GM18502 (cell line): ENCODE measurements around the gene CCRL2.
"Not testable (repeated sequence)": the region's sequence is repeated elsewhere in the genome, so short reads cannot be mapped to it uniquely, and the experiment has no call there.

Experiments
- ATAC-seq: cut with Tn5 transposase; IDR thresholded peaks from one replicate; pipeline ENCODE4 v1.9.1; 2021; ENCODE audit warnings: mild to moderate bottlenecking; ENCODE audit not compliant: unreplicated experiment, poor library complexity

The CCRL2 gene

DNA sequence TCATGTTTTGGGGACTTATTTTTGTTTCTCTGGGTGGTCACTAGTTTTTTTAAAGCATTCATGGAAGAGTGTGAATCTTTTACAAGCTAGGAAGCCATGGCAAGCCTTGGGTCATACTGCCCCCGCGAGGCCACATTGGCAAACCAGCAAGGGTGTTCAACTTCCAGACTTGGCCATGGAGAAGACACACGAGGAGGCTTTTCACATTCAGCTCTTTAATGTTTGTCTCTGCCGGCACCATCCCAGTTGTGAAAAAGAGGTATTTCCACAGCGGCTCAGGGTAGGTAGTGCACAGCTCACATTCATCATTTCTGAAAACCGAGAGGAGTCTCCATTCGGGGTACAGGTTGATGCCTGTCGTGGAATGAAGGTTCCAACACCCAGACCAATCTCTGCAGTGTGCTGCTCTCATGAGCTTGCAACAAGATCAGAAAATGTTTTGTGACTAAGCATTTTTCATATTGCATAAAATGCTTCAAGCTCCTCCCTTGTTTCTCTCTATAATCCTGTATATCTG lies 28.6 kb upstream of the CCRL2 start:
- ATAC-seq = no peak

GRCh38 chr3:46380471-46381221 lies 26.4 kb upstream of the CCRL2 start:
- no peak for ATAC-seq

- no peak for ATAC-seq
Measured at GRCh38 chr3:46381625-46382024, 25.4 kb upstream of the CCRL2 start.

DNA sequence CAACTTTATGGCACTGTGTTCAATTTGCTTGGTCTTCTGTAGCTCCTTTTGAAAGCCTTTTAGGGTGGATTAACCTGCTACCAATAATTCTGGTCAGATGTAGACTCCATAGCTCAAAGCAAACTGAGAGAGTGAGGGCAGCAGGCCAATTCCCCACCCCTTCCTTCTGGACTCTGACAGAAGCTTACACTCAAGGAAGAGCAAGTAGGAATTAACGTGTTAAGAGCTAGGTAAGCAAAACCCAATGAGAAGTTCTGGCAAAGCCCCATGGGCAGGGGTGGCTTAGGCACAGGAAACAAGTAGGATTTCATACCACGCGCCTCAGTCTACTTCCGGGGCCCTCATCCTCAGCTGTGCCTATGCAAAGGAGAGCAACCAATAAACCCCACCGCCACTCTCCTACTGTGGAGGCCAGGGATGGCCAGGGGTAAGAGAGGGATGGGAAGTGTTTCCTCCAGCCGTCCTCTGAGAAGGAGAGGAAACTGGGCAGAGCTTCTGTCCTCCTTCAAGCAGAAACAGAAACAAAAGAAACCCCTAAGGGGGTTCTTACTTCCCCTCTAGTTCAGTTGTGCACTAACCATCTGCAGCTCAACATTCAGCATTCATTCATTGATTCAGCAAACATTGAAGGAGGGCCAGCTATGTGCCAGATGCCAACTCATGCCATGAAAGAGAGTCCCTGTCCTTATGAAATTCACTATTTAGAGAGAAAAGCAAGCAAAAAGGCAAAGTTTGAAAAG lies 23.7 kb upstream of the CCRL2 start:
- ATAC-seq = no peak

GRCh38 chr3:46383951-46384330 lies 23.1 kb upstream of the CCRL2 start:
- ATAC-seq = no peak

DNA sequence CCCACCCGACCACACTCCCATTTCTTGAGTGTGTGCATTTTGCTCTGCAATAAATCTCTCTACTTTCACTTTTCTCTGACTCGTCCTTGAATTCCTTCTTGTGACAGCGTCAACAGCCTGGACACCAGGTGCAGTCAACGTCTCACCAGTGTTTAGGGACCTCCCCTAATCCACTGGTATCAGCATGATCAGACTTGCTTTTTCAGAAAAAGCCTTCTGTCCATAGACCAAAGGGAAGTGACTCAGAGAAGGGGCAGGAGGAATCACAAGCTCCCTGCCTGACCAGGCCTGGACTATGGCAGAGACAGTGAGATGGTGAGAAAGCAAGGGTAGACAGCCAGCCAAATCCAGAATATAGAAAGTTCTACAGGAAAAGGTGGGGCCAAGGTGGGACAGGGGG lies 20.9 kb upstream of the CCRL2 start:
- no peak for ATAC-seq

DNA sequence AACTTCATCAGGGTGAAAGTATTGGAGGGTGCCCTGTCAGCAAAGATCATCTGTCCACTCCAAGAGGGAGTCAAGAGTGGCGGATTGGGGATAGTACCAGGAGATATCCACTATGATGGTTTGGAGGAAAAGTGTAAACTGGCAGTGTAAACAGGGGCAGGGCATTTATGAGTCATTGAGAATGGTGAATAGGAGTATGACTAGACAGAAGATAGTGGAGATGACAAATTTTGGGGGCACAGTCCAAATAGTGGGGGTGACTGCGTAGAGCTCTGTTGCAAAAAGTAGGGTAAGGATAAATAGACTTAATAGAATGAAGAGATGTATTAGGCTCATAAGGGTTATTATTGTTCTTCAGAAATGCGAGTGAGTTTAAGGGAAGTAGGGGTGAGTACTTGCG lies 18.2 kb upstream of the CCRL2 start:
- not testable (repeated sequence) for ATAC-seq

DNA sequence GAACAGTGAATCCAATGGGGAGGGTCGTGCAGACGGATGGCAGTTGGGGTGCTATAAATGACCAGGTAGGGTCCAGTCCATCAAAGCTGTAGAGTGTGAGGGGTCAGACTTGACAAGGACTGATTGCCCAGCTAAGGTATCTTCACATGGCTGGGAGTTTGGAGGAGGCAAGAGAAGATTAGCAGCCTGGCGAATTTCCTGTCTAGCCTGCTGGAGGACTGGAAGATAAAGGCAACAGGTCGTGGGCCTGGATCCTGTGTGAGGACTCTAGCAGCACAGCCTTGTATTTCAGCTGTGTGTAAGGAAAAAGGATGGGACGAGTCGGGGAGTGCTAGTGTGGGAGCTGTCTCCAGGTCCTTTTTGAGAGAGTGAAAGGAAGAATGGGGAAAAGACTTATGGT lies 17.8 kb upstream of the CCRL2 start:
- ATAC-seq = no peak

- ATAC-seq = not testable (repeated sequence)
Measured at GRCh38 chr3:46391526-46391925, 15.5 kb upstream of the CCRL2 start.

GRCh38 chr3:46393011-46393410 lies 14.0 kb upstream of the CCRL2 start:
- ATAC-seq = no peak

DNA sequence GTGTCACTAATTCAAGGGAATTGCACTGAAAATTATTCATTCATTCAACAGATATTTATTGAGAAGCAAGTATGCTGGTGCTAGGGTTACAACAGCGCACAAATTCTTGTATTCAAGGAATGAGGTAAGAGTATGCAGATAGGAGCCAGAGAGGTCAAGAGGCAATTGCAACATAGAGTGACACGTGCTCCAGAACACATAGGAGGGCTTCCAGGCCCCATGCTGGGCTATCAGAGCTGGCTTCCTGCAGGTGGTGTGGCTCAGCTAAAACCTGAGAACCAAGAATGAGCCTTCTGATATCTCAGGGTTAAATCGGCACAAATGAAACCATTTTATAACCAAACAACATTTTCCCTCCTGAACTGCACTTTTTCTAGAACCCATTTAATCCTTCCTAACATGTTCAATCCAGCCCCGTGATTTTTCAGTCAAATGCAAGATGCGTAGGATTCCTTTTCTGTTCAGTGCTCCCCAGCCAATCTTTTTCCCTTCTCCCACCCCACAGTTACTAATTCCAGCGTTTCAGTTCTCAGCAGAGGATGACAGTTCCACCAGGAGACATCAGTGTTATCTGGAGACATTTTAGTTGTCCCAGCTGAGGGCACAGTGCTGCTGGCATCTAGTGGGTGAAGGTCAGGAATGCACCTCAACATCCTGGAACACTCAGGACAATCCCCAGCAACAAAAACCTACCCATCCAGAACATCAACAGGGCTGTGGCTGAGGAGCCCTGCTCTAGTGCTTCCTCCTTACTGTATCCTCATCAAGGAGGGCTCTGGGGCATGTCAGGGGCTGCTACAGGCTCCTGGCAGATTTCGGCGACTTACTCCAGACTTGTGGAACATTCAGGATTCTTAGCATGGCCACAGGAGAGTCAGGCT lies 13.3 kb upstream of the CCRL2 start:
- no peak for ATAC-seq

DNA sequence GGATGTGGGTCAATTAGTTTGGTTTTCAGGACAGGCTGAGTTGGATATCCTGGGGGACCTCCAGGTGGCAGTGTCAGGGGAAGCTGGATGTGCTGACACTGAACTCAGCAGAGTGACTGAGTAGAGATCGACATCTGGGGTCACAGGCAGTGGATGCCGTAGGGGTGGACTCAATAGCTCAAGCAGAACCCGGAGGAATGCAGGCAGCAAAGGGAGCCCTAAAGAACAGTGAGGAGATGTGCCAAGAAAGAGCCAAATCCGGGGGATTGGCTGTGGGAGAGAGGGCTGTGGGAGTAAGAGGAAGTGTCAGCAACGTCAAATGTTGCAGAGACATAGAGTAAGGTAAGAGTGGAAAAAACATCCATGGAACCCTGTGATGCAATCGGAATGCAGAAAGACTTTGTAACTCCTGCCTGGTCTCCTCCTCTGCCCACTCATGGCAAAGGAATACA lies 11.8 kb upstream of the CCRL2 start:
- no peak for ATAC-seq

- ATAC-seq = no peak
Measured at GRCh38 chr3:46395766-46396530, 11.1 kb upstream of the CCRL2 start.

GRCh38 chr3:46397111-46397510 lies 9.9 kb upstream of the CCRL2 start:
- no peak for ATAC-seq

DNA sequence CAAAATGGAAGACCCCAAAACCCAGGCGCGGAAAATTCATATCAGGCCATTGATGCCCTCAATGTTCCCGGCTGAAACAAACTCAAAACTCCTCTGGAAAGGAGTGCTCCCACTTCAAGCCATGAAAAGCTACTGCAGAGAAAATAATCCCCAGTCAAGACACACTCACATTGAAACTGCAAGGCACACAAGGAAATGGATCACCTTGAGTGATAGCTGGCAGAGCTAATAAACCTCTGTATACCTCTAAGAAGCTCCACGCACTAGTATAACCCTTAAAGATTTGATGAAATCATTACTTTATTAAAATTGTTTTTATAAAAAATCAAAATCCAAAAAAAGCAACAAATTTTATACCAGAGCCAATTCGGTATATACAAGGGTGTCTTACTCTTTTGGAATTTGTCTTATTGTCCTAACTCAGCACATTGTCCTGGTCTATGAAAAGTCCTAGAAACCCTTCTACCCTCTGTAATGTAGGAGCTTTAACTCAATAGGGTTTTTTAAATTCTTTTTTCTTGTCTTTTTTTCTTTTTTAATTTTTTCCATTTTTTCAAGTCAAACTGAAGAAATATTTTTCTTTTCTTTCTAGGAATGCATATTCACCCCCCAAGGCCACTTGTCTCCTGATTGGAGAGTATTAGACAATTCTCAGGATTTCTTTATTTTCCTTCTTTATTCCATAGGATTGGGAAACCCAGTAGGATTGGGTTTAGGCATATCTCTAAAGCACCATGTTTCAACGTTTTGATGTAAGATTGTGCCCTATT lies 8.7 kb upstream of the CCRL2 start:
- no peak for ATAC-seq

DNA sequence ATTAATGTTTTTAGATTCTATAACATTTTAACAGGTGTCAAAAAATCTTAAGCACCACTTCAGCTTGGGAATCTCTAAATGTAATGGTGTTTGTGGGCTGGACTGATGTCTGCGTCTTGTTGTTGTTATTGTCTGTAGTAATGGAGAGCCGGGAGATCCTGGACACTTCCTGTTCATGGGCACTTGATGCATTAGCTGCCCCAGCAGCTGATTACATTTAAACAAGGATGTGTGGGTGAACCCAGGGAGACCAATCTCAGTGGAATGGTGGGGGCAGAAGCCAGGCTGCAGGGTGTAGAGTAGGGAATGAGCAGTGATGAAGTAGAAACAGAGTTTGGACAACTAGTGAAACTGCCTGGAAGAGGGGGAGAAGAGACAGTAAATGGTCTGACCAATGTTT lies 8.0 kb upstream of the CCRL2 start:
- no peak for ATAC-seq

- ATAC-seq = no peak
Measured at GRCh38 chr3:46399557-46399956, 7.5 kb upstream of the CCRL2 start.

DNA sequence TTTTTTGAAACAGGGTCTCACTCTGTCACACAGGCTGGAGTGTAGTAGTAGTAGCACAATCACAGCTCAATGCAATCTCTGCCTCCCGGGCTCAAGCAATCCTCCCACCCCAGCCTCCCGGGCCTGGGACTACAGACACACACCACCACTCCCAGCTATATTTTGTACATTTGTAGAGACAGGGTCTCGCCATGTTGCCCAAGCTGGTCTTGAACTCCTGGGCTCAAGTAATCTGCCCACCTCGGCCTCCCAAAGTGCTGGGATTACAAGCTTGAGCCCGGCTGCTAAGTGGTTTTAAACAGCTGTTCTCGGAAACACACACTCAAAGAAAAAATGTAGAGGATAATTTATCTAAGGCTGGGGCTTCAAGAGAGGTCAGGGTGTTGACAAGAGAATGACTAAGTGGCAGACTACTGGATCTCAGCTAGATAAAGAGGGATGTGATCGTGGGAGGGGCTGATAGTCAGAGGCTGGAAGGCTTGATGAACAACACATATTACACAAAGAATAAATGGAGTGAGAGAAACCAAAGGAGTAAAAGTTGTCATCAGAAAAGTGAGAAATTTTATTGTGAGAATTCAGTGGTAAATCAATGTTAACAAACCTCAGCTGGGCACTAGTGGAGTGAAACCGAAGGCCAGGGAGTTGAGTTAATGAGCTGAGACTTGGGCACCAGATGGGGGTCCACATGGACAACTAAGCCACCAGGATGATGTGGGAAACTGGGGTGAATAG lies 6.9 kb upstream of the CCRL2 start:
- no peak for ATAC-seq

DNA sequence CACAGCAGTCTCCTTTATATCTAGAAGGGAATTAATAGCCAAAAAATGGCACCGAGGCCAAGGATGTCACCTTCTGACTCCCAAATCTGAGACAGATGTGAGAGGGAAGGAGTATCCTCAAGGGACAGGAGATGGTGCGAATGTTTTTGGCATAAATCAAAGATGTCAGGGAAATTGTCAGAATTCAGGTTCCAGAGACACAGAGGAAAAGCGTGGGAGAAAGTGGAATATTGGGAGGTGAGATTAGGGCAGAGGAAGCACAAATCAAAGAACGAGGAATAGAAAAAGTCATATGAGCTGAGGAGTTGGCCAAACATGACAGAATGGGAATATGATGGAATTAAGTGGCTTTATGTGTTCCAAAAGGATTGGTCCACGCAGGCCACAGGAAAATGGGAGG lies 6.2 kb upstream of the CCRL2 start:
- no peak for ATAC-seq
